ENCODE results near the gene UBA5.
A peak's percentile ranks its signal among the peaks of the same experiment; 100 is the strongest.
"Not testable (repeated sequence)": the region's sequence is repeated elsewhere in the genome, so short reads cannot be mapped to it uniquely, and the experiment has no call there.

Gene UBA5

GRCh38 chr3:132660052-132660810, at the start of gene UBA5:
Gene UBA5, plus strand, starts transcription at chr3:132660329. Its CDS starts 209 bp downstream, at chr3:132660538.
- peak; percentile 71 for DNase-seq (ENCODE audit: low spot score)

DNA sequence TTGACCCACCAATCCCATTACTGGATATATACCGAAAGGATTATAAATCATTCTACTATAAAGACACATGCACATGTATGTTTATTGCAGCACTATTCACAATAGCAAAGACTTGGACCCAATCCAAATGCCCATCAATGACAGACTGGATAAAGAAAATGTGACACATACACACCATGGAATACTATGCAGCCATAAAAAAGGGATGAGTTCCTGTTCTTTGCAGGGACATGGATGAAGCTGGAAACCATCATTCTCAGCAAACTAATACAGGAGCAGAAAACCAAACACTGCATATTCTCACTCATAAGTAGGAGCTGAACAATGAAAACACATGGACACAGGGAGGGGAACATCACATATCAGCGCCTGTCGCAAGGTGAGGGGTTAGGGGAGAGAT, 44.8 kb upstream of the UBA5 start:
- DNase-seq (ENCODE audit: low spot score), result not testable (repeated sequence)

GRCh38 chr3:132615881-132616280, 44.2 kb upstream of the UBA5 start:
- no peak for DNase-seq (ENCODE audit: low spot score)

GRCh38 chr3:132616780-132617179, 43.3 kb upstream of the UBA5 start:
- no peak for DNase-seq (ENCODE audit: low spot score)

GRCh38 chr3:132622148-132622547, 38.0 kb upstream of the UBA5 start:
- DNase-seq (ENCODE audit: low spot score), result no peak

DNA sequence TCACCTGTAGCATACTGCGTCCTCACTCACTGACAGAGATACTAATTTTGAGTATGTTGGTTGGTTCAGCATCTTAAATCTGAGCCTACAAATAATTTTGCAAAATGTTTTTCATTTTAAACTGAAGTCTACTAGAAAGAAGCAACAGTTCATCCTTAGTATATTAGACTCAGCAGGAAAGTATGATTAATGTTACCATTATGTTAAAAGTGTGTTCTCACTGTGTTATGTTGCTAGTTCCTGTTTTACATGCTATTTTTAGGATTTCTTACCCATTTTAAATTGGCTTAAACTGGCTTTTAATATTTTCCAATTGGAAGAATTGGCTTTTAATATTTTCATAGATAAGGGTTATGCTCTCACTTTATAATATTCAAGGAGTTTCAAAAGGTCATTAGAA, 37.4 kb upstream of the UBA5 start:
- no peak for DNase-seq (ENCODE audit: low spot score)

- no peak for DNase-seq (ENCODE audit: low spot score)
Observed at GRCh38 chr3:132623646-132624045, 36.5 kb upstream of the UBA5 start.

- no peak for DNase-seq (ENCODE audit: low spot score)
Observed at GRCh38 chr3:132624790-132625189, 35.3 kb upstream of the UBA5 start.

- DNase-seq (ENCODE audit: low spot score), result no peak
Observed at GRCh38 chr3:132625613-132626012, 34.5 kb upstream of the UBA5 start.

GRCh38 chr3:132626955-132627354, 33.2 kb upstream of the UBA5 start:
- no peak for DNase-seq (ENCODE audit: low spot score)

DNA sequence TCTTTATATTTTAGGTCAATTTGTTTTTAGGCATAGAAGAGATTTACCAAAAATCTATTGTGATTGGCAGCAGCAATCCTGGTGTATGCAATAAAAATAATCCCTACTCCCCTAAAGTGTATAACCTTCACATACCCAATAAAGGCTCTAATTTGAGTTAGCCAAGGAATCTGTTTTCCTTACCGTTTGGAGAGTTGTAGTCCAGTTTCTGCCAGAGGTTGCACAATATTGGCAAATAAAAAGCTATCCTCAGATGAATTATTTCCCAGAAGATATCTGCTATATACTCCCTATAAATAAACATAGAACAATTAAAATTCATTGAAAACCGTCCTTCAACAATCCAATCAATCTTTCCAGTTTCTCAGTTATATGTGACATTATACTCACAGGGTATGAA, 32.0 kb upstream of the UBA5 start:
- no peak for DNase-seq (ENCODE audit: low spot score)

DNA sequence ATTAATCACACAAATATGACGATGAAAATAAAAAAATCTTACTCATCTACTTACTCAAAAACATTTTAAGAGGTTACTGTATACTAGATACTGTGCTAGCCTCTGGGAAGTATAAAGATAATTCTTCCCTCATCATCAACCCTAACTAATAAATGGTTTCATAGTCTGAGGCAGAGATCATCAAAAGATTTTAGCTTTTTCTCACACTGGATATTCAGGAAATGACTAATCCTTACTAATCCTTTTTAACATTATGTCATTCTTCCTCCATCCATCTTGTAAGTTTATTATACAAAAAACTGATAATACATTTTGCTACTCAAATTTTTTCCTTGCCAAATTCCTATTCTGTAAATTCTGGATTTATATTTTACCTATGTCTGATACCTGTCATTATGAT, 30.2 kb upstream of the UBA5 start:
- no peak for DNase-seq (ENCODE audit: low spot score)

- no peak for DNase-seq (ENCODE audit: low spot score)
Observed at GRCh38 chr3:132630612-132631011, 29.5 kb upstream of the UBA5 start.

DNA sequence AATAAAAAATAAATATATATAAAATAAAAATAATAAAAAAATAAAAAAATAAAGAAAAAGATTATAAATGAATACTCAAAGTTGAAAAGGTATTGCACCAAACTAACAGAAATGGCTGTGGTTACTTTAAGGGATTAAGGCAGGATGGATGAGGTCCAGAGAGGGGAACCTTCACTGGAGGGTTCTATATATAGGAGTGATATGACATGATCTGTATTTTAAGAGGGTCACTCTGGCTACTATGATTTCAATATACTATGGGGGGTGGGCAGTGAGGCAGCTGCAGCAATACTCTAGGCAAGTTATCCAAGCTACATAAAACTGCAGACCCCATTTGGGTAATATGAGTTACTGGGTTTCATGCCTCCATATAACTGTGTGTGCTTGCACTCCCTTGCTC, 25.1 kb upstream of the UBA5 start:
- DNase-seq (ENCODE audit: low spot score), result no peak

GRCh38 chr3:132637590-132637989, 22.5 kb upstream of the UBA5 start:
- DNase-seq (ENCODE audit: low spot score), result no peak

GRCh38 chr3:132638706-132639105, 21.4 kb upstream of the UBA5 start:
- no peak for DNase-seq (ENCODE audit: low spot score)

GRCh38 chr3:132641427-132641826, 18.7 kb upstream of the UBA5 start:
- not testable (repeated sequence) for DNase-seq (ENCODE audit: low spot score)

GRCh38 chr3:132641837-132642538, 18.1 kb upstream of the UBA5 start:
- DNase-seq (ENCODE audit: low spot score), result peak; percentile 52

DNA sequence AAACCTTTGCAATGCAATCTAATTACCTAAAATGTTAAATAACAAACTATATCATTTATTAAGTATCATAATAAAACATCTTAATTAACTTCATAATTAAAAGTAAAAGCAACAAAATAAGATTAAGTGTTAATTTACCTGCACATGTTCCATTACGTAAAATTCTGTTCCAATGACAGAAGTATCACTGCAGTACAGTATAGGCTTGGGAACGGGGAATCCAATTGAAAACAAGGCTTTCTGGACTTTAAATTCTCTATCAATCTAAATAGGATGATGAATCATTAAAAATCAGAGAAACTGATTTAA, 17.6 kb upstream of the UBA5 start:
- no peak for DNase-seq (ENCODE audit: low spot score)

DNA sequence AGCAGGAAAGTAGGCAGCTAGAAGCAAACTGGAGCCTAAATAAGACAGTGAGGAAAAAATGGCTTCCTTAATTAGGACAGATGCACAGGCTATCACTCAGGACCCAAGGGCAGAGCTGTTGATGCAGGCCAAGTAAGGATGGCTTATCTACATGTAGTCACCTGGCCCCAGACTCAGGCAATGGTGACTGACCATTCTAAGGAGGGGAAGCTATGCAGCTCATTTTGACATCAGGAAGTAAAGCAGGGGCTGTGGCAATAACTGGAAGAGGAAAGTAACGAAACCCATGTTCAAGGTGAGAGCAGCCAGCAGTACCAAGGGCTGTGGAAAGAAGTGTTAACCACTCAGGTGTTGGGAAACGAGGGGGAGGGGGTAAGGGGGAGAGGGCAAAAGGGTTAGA, 16.8 kb upstream of the UBA5 start:
- DNase-seq (ENCODE audit: low spot score), result no peak

GRCh38 chr3:132645058-132645457, 15.1 kb upstream of the UBA5 start:
- DNase-seq (ENCODE audit: low spot score), result no peak

DNA sequence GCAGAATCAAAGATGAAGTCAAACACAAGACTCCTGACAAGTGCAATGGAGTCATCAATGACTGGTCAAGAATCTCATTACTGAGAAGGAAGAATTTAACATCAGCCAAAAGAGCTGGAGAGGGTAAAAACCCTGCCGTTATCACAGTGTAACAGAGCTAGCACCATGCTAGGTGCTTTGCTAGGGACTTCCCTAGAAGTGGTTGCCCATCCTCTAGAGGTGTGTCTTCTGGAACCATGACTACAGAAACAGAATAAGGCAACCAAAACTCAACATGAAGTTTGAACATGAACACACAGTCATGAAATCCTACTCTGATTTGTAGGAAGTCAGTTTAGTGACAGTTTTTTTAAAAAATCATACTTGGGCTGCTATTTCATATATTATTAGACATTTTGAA, 10.0 kb upstream of the UBA5 start:
- DNase-seq (ENCODE audit: low spot score), result no peak

DNA sequence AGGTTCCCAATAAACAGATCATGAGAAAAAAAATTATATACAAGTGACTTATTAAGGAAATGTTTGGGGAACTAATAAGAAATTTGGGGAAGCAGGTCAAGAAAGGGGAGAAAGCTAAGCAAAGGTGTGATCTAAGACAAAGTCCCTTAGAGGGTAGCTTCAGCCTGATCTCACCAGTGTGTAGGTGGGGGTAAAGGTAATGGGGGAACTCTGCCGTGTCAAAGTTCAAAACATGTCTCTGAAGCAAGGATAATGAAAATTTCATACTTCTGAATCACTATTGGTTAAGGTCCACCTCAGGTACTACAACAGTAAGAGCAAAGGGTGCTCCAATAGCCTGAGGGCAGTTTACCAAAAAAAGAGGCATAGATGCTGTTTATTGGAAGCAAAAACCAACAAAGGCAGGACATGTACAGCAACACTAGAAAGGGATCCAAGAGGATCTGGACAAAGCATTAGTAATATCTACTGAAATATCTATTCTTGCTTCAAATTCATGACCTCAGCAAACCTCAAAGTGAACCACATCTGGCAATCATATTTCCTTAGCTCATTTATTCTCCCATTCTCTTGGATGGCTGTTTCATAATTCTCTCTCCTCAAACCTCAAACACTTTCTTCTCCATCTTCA, 7.4 kb upstream of the UBA5 start:
- no peak for DNase-seq (ENCODE audit: low spot score)

Data from activated CD4-positive, alpha-beta T cell treated with anti-CD3 and anti-CD28 coated beads, Interleukin-2, Interleukin-4, amounts not matched to agents 100 ng/mL and 50 ng/mL, durations not matched to agents 16 hours and 8 hours (primary cell).